Activated CD4-positive, alpha-beta T cell treated with anti-CD3 and anti-CD28 coated beads for 36 hours (primary cell): ENCODE measurements around the gene NR2C2. TPM values are rescaled to one million over a fixed set of nuclear protein-coding genes. Genes with fewer than 3 reads are reported as not detected.
A peak's percentile ranks its signal among the peaks of the same experiment; 100 is the strongest.

Source experiments
- ATAC-seq: fragments of 200-7000 bp; cut with Tn5 transposase; one replicate; pipeline ENCODE4 v1.10.0; 2021; ENCODE audit warnings: mild to moderate bottlenecking, moderate library complexity
- CTCF ChIA-PET: fragments of 350-600 bp; sonication (Branson Sonifier 250); formaldehyde crosslinking; loops from one replicate; lab custom pipeline; 2021; ENCODE audit warnings: antibody characterized with exemption; lab: Charles Lee
- POLR2A ChIA-PET: fragments of 350-600 bp; sonication (Branson Sonifier 250); formaldehyde crosslinking; loops from one replicate; lab custom pipeline; 2021; ENCODE audit warnings: antibody characterized with exemption, inconsistent platforms; lab: Charles Lee
- DNase-seq: peaks from one replicate; pipeline ENCODE4 v3.0.0-alpha.2; 2020
- H3K27ac Mint-ChIP-seq: one replicate; pipeline ENCODE4 v1.8.0; 2021; ENCODE audit warnings: mixed read lengths
- H3K27me3 Mint-ChIP-seq: one replicate; pipeline ENCODE4 v1.8.0; 2021; ENCODE audit warnings: mixed read lengths
- H3K36me3 Mint-ChIP-seq: one replicate; pipeline ENCODE4 v1.8.0; 2021; ENCODE audit warnings: low read depth, mixed read lengths
- H3K4me1 Mint-ChIP-seq: one replicate; pipeline ENCODE4 v1.8.0; 2021; ENCODE audit warnings: mixed read lengths
- H3K4me3 Mint-ChIP-seq: one replicate; pipeline ENCODE4 v1.8.0; 2021; ENCODE audit warnings: mild to moderate bottlenecking, moderate library complexity, mixed read lengths
- H3K9me3 Mint-ChIP-seq: one replicate; pipeline ENCODE4 v1.8.0; 2021; ENCODE audit warnings: low read depth, mixed read lengths
- intact Hi-C, 2 experiments: fragments of 100-400 bp; cut with DNase I in 1 of 2; cut with micrococcal nuclease in 1 of 2; formaldehyde crosslinking; loops; one replicate each; pipeline versions ENCODE4 v1.14.2 to v1.15.1; 2022 to 2024; cut with DNase I, micrococcal nuclease
- total RNA-seq, 2 experiments: library from RNA; stranded (reverse); gene quantifications; one replicate each; pipeline ENCODE4 v1.2.3, GENCODE V29; 2021

The NR2C2 gene
- total RNA-seq, 2 experiments from 2014 or later, result 46.8 to 52.8 TPM

DNA sequence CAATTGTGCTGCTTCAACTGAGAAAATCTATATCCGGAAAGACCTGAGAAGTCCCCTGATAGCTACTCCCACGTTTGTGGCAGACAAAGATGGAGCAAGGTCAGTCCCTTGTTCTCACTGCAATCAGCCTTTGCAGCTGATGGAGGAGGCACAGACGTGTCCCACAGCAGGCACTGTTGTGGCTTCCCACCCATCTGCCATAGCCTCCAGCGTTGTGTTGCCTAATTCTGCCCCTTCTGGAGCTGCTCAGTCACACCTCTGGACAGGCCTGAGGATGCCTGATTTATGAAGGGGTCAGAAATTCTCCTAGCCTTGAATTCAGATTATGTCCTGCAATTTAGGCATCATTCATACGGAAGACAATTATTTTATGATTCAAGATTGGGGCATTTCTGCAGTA is 75.9 kb downstream of the NR2C2 start:
- ChIA-PET POLR2A (interaction anchor here (0.6 kb wide), 1 partner anchor 119 kb away, joined by 3 read pairs; no protein-coding TSS in a partner anchor), CTCF (interaction anchor here (0.9 to 1.0 kb wide), 2 partner anchors 8 to 14 kb away, joined by 4 read pairs; no protein-coding TSS in a partner anchor)
- ATAC-seq (no peak), DNase-seq (no peak)
- H3K36me3 Mint-ChIP-seq, result peaks cover 36% of the 10 kb centered on the region
- H3K9me3 Mint-ChIP-seq, result no peaks in the 10 kb centered on the region
- H3K4me3 Mint-ChIP-seq, result no peak overlapping the region
- H3K27ac Mint-ChIP-seq, result no peak overlapping the region
- H3K27me3 Mint-ChIP-seq, result no peaks in the 10 kb centered on the region
- intact Hi-C loops, result loop anchor here in 1 of 2 experiments (5.0 kb wide), 1 partner anchor 96 kb away; no protein-coding TSS in a partner anchor
- H3K4me1 Mint-ChIP-seq, result no peaks in the 10 kb centered on the region

DNA sequence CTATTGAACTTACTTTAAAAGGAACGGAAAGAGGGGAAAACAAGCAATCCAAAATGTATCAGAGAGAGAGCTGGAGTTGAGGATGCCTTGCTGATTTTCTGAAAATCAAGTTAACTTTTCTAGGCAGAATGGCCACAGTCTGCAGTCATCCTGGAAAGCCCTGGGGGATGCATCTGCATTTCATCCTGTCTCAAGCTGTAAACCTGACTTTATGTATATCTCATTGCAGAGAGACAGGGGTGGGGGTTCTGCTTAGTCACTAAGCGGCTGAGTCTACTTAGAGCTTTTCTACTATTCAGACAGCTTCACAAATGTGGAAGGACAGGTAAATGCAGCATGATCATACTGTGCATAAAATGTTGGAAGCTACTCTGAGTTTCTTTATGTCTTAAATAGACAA is 76.3 kb downstream of the NR2C2 start:
- H3K27ac Mint-ChIP-seq, result no peak overlapping the region
- no peak for DNase-seq
- H3K9me3 Mint-ChIP-seq, result no peaks in the 10 kb centered on the region
- intact Hi-C loops, result loop anchor here in 1 of 2 experiments (5.0 kb wide), 1 partner anchor 96 kb away; no protein-coding TSS in a partner anchor
- no peak overlapping the region for H3K4me3 Mint-ChIP-seq
- POLR2A ChIA-PET, result interaction anchor here (0.6 kb wide), 1 partner anchor 120 kb away, joined by 3 read pairs; no protein-coding TSS in a partner anchor
- CTCF ChIA-PET, result interaction anchor here (0.9 to 1.2 kb wide), 3 partner anchors 9 to 20 kb away, joined by 3 to 4 read pairs (median 4); no protein-coding TSS in a partner anchor
- peaks cover 33% of the 10 kb centered on the region for H3K36me3 Mint-ChIP-seq
- ATAC-seq, result no peak
- no peaks in the 10 kb centered on the region for H3K4me1 Mint-ChIP-seq
- H3K27me3 Mint-ChIP-seq, result no peaks in the 10 kb centered on the region

DNA sequence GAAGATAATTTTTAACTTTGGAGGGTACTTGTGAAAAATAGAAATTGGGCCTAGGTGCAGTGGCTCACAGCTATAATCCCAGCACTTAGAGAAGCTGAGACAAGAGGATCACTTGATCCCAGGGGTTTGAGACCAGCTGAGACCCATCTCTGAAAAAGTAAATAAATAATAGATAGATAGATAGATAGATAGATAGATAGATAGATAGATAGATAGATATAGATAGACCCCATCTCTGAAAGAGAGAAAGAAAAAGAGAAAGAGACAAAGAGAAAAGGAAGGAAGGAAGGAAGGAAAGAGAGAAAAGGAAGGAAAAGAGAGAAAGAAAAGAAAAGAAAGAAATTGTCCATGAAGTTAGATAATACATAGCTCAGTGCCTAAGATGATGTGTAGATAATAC is 82.2 kb downstream of the NR2C2 start:
- ChIA-PET POLR2A (interaction anchor here (0.7 kb wide), 1 partner anchor 41 kb away, joined by 6 read pairs; no protein-coding TSS in a partner anchor), CTCF (interaction anchor here (0.7 to 1.6 kb wide), 9 partner anchors 10 to 1238 kb away, joined by 3 to 4 read pairs (median 3); no protein-coding TSS in a partner anchor)
- Mint-ChIP-seq H3K27ac (no peak overlapping the region), H3K9me3 (no peaks in the 10 kb centered on the region), H3K36me3 (peaks cover 35% of the 10 kb centered on the region), H3K27me3 (no peaks in the 10 kb centered on the region), H3K4me3 (no peak overlapping the region), H3K4me1 (no peaks in the 10 kb centered on the region)
- intact Hi-C loops, result no loop called here
- DNase-seq, result no peak
- no peak for ATAC-seq

DNA sequence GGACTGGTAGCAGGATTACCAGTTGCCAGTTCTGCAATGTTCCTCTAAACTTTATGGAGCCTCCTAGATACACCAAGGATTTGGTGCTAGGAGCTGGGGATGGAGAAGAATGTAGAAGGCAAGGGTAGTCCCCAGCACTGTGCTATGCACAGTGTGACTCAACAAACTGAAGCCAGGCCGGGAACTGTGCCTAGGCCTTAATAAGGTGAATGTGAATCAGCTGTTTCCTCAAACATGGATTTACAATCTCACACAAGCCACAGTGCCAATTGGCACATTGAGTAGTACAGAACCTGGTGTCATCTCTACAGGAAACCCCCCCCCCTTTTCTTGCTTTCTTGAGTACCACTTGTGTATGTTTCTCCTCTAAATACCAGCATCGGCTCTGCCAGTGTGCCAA is 85.3 kb downstream of the NR2C2 start:
- ATAC-seq (no peak), DNase-seq (no peak)
- Mint-ChIP-seq H3K27ac (no peak overlapping the region), H3K4me3 (no peak overlapping the region), H3K4me1 (no peaks in the 10 kb centered on the region), H3K9me3 (no peaks in the 10 kb centered on the region), H3K36me3 (peaks cover 33% of the 10 kb centered on the region), H3K27me3 (no peaks in the 10 kb centered on the region)
- intact Hi-C loops, result no loop called here
- ChIA-PET POLR2A (no interaction called here), CTCF (no interaction called here)

DNA sequence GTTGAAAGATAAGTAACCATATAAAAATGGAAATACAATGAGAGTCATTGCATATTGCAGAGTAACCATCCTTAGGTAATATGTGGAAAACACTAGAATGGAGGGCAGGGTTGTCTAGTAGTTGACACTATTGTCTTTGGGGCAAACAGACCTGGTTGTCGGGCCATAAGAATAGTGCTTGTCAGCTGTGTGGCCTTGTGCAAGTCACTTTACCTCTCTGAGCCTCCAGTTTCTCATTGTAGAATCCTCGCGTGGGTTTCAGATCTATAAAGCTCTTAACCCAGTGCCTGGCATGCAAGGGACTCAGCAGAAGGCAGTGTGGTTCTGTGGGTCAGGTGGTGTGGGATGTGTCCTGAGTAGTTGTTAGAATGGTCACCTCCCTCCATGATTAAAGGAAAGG is 85.7 kb downstream of the NR2C2 start:
- intact Hi-C loops, result no loop called here
- no peak overlapping the region for H3K27ac Mint-ChIP-seq
- DNase-seq, result no peak
- no peaks in the 10 kb centered on the region for H3K9me3 Mint-ChIP-seq
- H3K4me3 Mint-ChIP-seq, result no peak overlapping the region
- H3K4me1 Mint-ChIP-seq, result no peaks in the 10 kb centered on the region
- no peak for ATAC-seq
- peaks cover 38% of the 10 kb centered on the region for H3K36me3 Mint-ChIP-seq
- ChIA-PET POLR2A (no interaction called here), CTCF (no interaction called here)
- H3K27me3 Mint-ChIP-seq, result no peaks in the 10 kb centered on the region

DNA sequence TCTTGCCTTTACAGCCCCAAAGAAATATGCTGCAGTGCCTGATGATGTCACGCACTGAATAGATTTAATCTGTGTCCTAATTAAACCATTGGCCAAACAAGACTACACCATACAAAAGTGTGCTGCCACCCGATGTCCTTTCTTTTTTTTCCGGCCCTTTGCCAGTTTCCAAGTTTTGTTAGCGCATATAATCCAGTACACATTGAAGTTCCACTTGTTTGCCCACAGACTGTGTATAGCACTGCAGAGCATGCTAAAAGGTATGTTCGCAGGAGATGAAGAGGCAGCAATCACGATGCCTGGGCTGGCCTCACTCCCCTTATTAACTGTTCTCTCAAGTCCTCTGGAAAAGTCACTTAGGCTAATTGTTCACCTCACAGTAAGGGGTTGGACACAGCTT is 90.9 kb downstream of the NR2C2 start:
- ChIA-PET POLR2A (no interaction called here), CTCF (interaction anchor here (1.9 kb wide), 1 partner anchor 13 kb away, joined by 8 read pairs; no protein-coding TSS in a partner anchor)
- Mint-ChIP-seq H3K4me1 (peaks cover 5% of the 10 kb centered on the region), H3K9me3 (no peaks in the 10 kb centered on the region), H3K4me3 (no peak overlapping the region), H3K27ac (peak overlapping the region; percentile 24), H3K36me3 (peaks cover 35% of the 10 kb centered on the region), H3K27me3 (no peaks in the 10 kb centered on the region)
- intact Hi-C loops, result no loop called here
- ATAC-seq (no peak), DNase-seq (no peak)

DNA sequence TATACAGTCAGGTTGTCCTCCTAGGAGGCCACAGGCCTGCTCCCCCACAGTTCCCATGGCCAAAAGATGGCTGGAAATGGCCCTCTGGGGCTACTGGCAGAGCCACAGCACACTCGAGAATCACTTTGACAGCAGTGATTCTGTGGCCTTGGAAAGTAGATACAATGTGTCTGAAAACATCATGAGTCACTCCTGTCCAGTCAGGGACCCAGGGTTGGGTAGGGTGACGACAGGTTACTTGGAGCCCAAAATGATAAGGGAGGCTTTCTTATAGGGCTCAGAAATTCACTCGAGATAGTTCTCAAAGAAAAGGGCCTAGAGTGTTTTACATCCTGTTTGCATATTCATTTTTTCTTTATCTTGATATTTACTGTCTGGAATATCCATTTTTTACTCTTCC is 93.5 kb downstream of the NR2C2 start:
- ChIA-PET POLR2A (no interaction called here), CTCF (no interaction called here)
- ATAC-seq (no peak), DNase-seq (no peak)
- no peak overlapping the region for H3K4me3 Mint-ChIP-seq
- no peaks in the 10 kb centered on the region for H3K27me3 Mint-ChIP-seq
- intact Hi-C loops, result no loop called here
- no peaks in the 10 kb centered on the region for H3K9me3 Mint-ChIP-seq
- peaks cover 42% of the 10 kb centered on the region for H3K36me3 Mint-ChIP-seq
- H3K27ac Mint-ChIP-seq, result peak overlapping the region; percentile 55
- peaks cover 28% of the 10 kb centered on the region for H3K4me1 Mint-ChIP-seq

DNA sequence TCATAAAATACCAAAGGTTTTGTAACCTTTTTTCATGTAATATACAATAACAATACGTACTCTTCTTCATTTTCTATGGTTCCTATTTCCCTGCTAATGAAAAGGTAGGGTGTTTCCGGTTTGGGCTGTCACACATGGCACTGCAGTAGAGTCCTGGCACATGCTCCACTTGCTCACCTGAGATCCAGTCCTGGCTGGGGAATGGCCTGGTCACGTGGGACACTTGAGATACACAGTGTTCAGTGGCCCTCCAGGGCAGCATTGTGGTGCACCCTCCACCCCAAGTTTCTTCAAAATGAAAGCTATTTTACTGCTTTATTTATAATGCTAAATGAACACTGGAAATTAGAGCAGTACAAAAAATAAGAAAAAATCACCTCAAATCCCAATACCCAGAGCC is 94.6 kb downstream of the NR2C2 start:
- H3K36me3 Mint-ChIP-seq, result peaks cover 48% of the 10 kb centered on the region
- peaks cover 30% of the 10 kb centered on the region for H3K4me1 Mint-ChIP-seq
- H3K4me3 Mint-ChIP-seq, result no peak overlapping the region
- no peaks in the 10 kb centered on the region for H3K27me3 Mint-ChIP-seq
- no peak for DNase-seq
- no peaks in the 10 kb centered on the region for H3K9me3 Mint-ChIP-seq
- intact Hi-C loops, result no loop called here
- peak overlapping the region; percentile 55 for H3K27ac Mint-ChIP-seq
- POLR2A ChIA-PET, result no interaction called here
- no peak for ATAC-seq
- CTCF ChIA-PET, result no interaction called here

DNA sequence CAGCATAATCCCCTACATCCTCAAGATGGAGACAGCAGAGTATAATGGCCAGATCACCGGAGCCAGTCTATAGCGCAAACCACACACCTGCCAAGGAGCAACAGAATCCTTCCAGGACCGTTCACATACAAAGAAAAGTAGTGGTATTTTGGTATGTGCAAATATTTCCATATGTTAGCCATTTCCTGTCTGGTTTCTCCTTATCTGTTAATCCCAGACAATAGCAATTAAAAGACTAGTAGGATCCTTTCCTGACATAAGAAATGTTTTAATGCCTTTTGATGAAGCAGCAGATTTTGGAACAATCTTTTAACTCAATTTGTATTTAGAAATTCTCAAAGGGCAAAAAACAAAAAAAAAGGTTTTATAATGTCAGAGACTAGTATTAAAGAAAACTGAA is 95.6 kb downstream of the NR2C2 start:
- no peaks in the 10 kb centered on the region for H3K9me3 Mint-ChIP-seq
- DNase-seq (no peak), ATAC-seq (no peak)
- H3K4me3 Mint-ChIP-seq, result no peak overlapping the region
- H3K27ac Mint-ChIP-seq, result peak overlapping the region; percentile 37
- intact Hi-C loops, result no loop called here
- no peaks in the 10 kb centered on the region for H3K27me3 Mint-ChIP-seq
- ChIA-PET CTCF (no interaction called here), POLR2A (no interaction called here)
- H3K4me1 Mint-ChIP-seq, result peaks cover 30% of the 10 kb centered on the region
- peaks cover 45% of the 10 kb centered on the region for H3K36me3 Mint-ChIP-seq

DNA sequence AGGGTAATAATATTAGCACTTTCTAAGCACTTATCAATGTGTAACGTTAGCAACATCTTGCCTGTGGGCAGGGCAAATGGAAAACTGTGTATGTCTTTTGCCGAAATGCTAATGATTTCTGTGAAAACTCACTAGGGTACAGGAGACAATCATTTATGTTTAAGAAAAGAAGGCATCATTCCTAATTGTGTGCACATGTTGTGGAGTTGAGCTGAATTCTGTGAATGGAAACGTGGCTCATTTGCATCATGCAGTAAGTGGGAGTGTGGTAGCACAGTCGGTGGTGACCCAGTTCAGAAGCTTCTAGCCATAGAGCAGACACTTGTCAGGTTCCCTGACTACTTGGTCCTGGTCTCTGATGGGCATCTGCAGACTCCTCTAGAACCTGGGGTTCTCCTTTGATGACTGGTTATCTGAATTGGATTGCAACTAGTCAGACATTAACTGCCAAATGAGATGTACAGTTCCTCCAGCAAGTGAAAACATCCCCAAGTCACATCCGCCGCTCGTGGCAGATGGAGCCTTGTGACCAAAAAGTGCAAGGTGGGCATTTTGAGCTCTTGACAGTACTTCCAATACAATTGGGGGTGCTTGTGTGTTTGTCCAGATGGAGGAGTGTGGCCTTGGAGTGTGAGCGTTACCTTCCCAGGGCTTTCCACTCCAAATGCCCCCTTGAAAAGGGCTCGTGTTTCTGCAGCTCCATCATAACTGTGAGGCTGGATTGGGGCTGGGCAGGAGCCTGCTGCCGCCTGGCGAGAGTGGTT is 96.2 kb downstream of the NR2C2 start:
- CTCF ChIA-PET, result no interaction called here
- POLR2A ChIA-PET, result interaction anchor here (0.7 kb wide), 1 partner anchor 22 kb away, joined by 4 read pairs; the partner anchor contains the start of gene MRPS25
- no peaks in the 10 kb centered on the region for H3K9me3 Mint-ChIP-seq
- no peak for ATAC-seq
- no peaks in the 10 kb centered on the region for H3K27me3 Mint-ChIP-seq
- peak overlapping the region; percentile 48 for H3K27ac Mint-ChIP-seq
- H3K4me3 Mint-ChIP-seq, result no peak overlapping the region
- H3K36me3 Mint-ChIP-seq, result peaks cover 42% of the 10 kb centered on the region
- no peak for DNase-seq
- H3K4me1 Mint-ChIP-seq, result peaks cover 30% of the 10 kb centered on the region
- intact Hi-C loops, result no loop called here

DNA sequence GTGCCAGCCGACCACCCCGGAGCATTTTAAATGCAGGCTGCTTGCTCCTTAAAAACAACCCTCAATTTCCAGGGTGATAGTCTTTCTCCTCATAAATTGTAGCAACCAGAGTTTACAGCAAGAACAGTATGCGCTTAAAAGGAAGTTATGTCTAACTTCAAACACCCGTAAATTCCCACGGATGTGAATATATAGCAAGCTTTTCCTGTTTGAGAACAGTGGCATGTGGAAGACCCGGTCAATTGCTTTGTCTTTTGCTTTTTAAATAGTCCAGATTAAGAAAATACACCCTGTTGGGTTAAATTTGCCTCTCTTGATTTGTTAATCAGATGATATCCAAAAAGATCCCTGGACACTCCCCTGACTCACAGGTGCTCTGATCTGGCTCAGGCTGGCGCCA is 96.9 kb downstream of the NR2C2 start:
- CTCF ChIA-PET, result interaction anchor here (0.9 kb wide), 1 partner anchor 47 kb away, joined by 3 read pairs; no protein-coding TSS in a partner anchor
- intact Hi-C loops, result no loop called here
- POLR2A ChIA-PET, result interaction anchor here (0.7 kb wide), 1 partner anchor 21 kb away, joined by 4 read pairs; the partner anchor contains the start of gene MRPS25
- H3K27ac Mint-ChIP-seq, result peak overlapping the region; percentile 86
- H3K9me3 Mint-ChIP-seq, result no peaks in the 10 kb centered on the region
- H3K27me3 Mint-ChIP-seq, result no peaks in the 10 kb centered on the region
- peaks cover 42% of the 10 kb centered on the region for H3K36me3 Mint-ChIP-seq
- ATAC-seq (no peak), DNase-seq (no peak)
- H3K4me1 Mint-ChIP-seq, result peaks cover 30% of the 10 kb centered on the region
- no peak overlapping the region for H3K4me3 Mint-ChIP-seq
